Measurements from ENCODE around the gene DNAJB1.

DNA sequence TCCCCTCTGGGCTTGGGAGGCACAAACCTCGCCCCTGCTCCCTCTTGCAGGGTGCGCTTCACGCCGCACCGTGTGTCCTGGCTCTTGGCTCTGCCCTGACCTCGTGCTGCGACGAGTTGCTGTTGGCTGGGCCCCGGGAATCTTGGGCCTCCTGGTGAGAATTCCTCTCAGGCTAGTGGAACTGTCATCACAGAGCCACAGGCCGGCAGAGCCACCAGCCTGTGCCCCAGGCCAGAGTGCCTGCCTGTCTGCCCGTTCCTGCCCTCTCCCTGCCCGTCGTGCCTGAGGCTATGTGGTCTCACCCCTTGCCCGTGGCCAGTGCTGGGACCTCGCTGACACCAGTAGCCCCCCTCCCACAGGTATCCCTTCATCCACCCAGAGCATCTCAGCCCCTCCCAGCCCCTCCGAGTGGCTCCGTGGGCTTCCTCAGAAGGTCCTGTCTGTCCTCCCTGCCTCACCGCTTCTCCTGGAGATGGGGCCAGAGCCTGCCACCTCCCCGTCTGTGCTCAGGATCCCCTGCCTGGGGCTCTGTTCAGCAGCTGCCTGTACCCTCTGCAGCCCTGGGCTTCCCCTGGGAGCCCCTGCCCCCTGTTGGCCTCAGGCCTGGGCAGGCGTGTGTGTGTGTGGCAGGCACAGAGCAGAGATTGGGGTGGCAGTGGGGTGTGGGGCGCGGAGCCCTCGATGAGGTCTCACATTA lies 40.3 kb upstream of the DNAJB1 start:
- TF ChIP-seq, protein P1, sequence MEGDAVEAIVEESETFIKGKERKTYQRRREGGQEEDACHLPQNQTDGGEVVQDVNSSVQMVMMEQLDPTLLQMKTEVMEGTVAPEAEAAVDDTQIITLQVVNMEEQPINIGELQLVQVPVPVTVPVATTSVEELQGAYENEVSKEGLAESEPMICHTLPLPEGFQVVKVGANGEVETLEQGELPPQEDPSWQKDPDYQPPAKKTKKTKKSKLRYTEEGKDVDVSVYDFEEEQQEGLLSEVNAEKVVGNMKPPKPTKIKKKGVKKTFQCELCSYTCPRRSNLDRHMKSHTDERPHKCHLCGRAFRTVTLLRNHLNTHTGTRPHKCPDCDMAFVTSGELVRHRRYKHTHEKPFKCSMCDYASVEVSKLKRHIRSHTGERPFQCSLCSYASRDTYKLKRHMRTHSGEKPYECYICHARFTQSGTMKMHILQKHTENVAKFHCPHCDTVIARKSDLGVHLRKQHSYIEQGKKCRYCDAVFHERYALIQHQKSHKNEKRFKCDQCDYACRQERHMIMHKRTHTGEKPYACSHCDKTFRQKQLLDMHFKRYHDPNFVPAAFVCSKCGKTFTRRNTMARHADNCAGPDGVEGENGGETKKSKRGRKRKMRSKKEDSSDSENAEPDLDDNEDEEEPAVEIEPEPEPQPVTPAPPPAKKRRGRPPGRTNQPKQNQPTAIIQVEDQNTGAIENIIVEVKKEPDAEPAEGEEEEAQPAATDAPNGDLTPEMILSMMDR (conservative IDR thresholded peaks at IDR 0.05; ENCODE audit: low read depth, low read length) = no peak
- no peak for TF ChIP-seq EZH2 (IDR thresholded peaks at IDR 0.05; ENCODE audit: borderline replicate concordance, low read depth, low read length, poor library complexity, severe bottlenecking)

Data from A673 (cell line).